GM21526 (cell line): Measurements from ENCODE around the gene ZNF605.
A peak's percentile ranks its signal among the peaks of the same experiment; 100 is the strongest.
"Not testable (repeated sequence)": the region's sequence is repeated elsewhere in the genome, so short reads cannot be mapped to it uniquely, and the experiment has no call there.

ENCODE experiments used
- ATAC-seq: cut with Tn5 transposase; IDR thresholded peaks from one replicate; pipeline ENCODE4 v1.9.1; 2021; ENCODE audit warnings: moderate library complexity; ENCODE audit not compliant: unreplicated experiment, low FRiP score

The ZNF605 gene

GRCh38 chr12:132908145-132909029 is 47.7 kb downstream of the ZNF605 start:
- ATAC-seq, result peak; percentile 89

DNA sequence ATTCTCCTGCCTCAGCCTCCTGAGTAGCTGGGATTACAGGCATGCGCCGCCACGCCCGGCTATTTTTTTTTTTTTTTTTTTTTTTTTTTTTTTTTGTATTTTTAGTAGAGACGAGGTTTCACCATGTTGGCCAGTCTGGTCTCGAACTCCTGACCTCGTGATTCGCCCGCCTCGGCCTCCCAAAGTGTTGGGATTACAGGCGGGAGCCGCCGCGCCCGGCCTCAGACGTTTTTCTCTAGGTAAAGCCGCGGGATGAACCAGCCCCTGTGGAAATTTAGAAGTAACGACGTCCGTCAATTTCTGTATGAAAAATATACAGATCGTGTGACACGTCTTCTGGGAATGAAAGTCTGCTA is 48.3 kb downstream of the ZNF605 start:
- not testable (repeated sequence) for ATAC-seq

GRCh38 chr12:132907216-132907615 is 48.9 kb downstream of the ZNF605 start:
- ATAC-seq, result no peak

DNA sequence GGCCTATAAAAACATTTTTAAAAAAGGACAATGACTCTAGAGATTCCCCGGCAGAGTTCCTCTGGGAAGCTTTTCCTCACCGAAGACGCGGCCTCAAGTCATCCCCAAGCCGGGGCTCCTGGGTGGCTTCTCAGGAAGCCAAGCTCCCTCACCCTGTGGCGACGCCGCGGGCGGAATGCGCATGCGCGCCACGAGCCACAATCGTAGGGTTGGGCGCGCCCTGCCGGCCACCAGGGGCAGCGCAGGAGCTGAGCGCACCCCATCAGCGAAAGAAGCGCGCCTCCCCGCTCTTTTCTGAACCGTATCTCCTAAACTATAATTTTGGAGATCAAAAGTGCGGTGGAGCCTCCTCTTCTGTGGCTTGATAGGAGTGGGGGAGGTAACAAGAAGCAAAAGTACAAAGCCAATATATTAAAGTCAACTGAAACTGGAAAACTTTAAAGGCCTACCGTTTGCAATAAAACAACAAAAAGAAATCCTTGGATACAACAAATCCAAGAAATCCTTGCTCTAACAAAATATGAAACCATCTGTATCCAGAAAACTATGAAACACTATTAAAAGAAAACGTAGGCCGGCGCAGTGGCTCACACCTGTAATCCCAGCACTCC is 51.3 kb downstream of the ZNF605 start:
- no peak for ATAC-seq

DNA sequence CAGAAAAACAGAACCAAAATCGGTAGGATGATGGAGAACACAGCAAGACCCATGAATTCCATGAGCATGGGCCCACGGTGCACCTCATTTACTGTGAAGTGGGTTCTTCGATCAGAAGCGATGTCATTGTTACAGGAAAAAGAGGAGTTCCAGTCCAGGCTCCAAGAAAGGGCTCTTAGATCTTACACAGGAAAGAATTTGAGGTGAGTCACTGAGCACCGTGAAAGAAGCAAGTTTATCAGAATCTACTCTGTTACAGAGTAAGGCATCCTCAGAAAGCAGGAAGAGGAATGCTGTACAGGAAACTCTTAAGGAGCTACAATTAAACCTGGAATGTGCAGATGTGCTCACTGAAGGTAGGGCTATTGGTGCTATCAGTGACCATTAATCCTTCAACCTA is 57.1 kb downstream of the ZNF605 start:
- ATAC-seq, result no peak

- no peak for ATAC-seq
Observed at GRCh38 chr12:132888852-132889251, 67.3 kb downstream of the ZNF605 start.

GRCh38 chr12:132887513-132888351 is 68.4 kb downstream of the ZNF605 start, which contains the start of gene CHFR:
TSS of gene CHFR (minus strand) at chr12:132887605. CDS start at chr12:132887328, 277 bp downstream.
- peak; percentile 98 for ATAC-seq

DNA sequence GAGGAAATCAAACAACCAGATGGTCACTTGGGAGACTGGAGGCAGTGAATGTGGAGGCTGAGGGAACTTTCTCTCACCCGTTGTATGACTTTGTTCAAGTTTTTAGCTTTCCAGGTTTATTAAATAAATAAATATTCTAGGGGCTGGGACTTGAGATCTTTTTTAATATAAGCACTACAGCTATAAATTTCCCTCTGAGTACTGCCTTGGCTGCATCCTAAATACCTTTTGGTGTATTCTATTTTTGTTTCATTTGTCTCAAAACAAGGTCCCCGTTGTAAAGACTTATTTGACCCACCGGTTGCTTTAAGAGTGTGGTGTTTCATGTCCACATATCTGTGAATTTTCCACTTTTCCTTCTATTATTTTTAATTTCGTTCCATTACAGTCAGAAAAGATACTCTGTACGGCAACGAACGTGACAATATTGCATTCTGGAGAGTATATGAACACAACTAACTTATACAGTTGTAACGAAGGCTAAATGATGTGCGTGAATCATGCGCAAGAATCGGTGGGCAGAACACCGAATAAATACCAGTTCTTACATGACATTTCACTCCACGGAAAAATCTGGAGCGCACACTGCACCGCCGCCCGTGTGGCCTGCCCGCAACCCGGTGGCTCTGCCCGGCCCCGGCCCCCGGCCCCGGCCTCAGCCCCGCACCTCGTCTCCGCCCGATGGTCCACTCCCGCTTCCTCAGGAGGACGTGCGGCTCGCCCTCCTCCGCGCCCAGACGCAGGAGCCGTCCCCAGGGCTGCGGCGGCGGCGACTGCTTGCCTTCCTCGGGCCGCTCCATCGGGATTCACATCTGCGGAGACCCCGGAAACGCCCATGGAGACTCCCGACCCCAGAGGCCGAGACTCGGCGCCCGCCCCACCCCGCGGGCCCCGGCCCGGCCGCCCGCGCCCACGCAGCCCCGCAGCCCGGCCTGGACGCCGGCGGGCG is 69.3 kb downstream of the ZNF605 start:
- peak; percentile 18 for ATAC-seq

- no peak for ATAC-seq
Observed at GRCh38 chr12:132881818-132882217, 74.3 kb downstream of the ZNF605 start.

DNA sequence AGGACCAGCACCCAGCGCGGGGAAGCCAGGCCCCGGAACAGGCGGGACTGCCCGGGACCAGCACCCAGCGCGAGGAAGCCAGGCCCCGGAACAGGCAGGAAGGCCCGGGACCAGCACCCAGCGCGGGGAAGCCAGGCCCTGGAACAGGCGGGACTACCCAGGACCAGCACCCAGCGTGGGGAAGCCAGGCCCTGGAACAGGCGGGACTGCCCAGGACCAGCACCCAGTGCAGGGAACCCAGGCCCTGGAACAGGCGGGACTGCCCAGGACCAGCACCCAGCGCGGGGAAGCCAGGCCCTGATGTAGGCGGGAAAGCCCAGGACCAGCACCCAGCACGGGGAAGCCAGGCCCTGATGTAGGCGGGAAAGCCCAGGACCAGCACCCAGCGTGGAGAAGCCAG is 81.5 kb downstream of the ZNF605 start:
- ATAC-seq, result not testable (repeated sequence)

DNA sequence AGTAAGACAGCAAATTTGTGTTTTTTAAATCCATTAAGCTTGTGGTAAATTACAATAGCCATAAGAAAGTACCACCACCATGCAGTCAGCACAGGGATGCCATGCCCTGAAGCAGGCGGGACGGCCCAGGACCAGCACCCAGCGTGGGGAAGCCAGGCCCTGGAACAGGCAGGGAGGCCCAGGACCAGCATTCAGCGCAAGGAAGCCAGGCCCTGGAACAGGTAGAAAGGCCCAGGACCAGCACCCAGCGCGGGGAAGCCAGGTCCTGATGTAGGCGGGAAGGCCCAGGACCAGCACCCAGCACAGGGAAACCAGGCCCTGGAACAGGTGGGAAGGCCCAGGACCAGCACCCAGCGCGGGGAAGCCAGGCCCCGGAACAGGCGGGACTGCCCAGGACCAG is 81.9 kb downstream of the ZNF605 start:
- ATAC-seq, result no peak

DNA sequence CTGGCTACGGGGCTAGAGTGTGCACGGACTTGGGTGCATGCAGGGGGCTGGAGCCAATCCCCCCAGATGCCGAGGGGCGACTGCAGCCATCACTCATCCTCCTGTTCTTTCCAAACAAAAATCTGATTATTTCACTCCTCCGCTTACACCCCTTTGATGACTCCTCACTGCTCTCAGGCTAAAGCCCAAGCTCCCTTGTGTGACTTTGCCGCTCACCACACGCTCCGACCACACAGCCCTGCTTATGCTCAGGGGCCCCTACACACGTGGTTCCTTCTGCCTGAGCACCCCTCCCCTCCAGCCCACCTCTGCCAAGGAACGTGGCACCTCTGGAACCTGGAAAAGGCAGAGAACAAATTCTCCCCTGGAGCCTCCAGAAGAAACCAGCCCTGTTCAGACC is 82.4 kb downstream of the ZNF605 start:
- no peak for ATAC-seq

- ATAC-seq, result no peak
Observed at GRCh38 chr12:132872975-132873421, 83.1 kb downstream of the ZNF605 start.

GRCh38 chr12:132872073-132872855 is 83.8 kb downstream of the ZNF605 start:
- ATAC-seq, result no peak

- ATAC-seq, result no peak
Observed at GRCh38 chr12:132869551-132869950, 86.6 kb downstream of the ZNF605 start.
